ENCODE data around the gene SPO11. TPM values are rescaled to one million over a fixed set of nuclear protein-coding genes. Genes with fewer than 3 reads are reported as not detected.

SPO11 gene
- total and polyA plus RNA-seq, 9 of the 15 experiments (the other 6 are each of a cell fraction or from before 2014, with no cell fraction given), result not detected

DNA sequence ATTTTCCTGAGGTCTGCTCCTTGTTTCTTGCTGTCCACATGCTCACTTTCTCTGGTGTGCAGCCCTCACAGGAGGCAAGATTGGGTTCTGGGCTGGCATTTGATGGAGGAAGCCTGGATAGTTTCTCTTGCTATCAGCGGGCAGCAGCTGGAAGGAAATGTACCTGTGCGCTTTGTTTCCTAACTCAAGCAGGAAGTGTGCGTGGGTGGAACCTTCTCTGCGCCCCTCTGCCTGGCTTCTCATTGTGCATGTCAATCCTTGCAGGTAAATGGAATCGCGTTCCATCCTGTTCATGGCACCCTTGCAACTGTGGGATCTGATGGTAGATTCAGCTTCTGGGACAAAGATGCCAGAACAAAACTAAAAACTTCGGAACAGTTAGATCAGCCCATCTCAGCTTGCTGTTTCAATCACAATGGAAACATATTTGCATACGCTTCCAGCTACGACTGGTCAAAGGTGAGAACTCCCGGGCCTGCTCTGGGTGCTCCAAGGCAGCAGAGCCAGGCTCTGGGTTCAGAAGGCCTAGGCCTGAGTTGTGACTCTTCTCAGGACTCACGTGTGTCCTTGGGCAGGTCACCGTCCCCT lies 44.8 kb downstream of the SPO11 start:
- Histone ChIP-seq H3K27ac (ENCODE audit: extremely low read depth, low read depth, low read length) (no peak overlapping the region), H3K9ac (ENCODE audit: insufficient read depth in 1 of 2, low read depth in 2 of 2, low read length in 2 of 2) (no peak overlapping the region), H3K4me1 (replicated peaks in 1 of 2; ENCODE audit: control insufficient read depth in 2 of 2, insufficient read depth in 2 of 2, low read length in 2 of 2) (peaks cover 0 to 3% of the 10 kb centered on the region in 2 experiments; a peak in 2 of 5 replicates), H4K20me1 (replicated peaks; ENCODE audit: control insufficient read depth, insufficient read depth, low read length) (peaks cover 9% of the 10 kb centered on the region; the same call in 1 of the 2 replicates), H3K4me2 (ENCODE audit: insufficient read depth, low read length) (no peak overlapping the region), H2AFZ (ENCODE audit: low read depth, low read length) (no peak overlapping the region), H3K36me3 (ENCODE audit: control insufficient read depth, insufficient read depth, low read length) (peaks cover 99% of the 10 kb centered on the region), H3K79me2 (ENCODE audit: control insufficient read depth, insufficient read depth, low read length) (no peaks in the 10 kb centered on the region; the same call in 2 of the 3 replicates), H3K9me3 (replicated peaks; ENCODE audit: control insufficient read depth, insufficient read depth, low read depth, low read length) (no peaks in the 10 kb centered on the region), H3K27me3 (ENCODE audit: control insufficient read depth in 2 of 2, insufficient read depth in 2 of 2, low read length in 2 of 2) (no peaks in the 10 kb centered on the region), H3K4me3 (no peak overlapping the region), H3K9me1 (ENCODE audit: control insufficient read depth, insufficient read depth, low read length) (no peaks in the 10 kb centered on the region)
- in situ Hi-C loops (cut with MboI), result no loop called here
- intact Hi-C loops (cut with micrococcal nuclease), result no loop called here
- no peak for DNase-seq (ENCODE audit: extremely low read depth in 1 of 4, low spot score in 3 of 4)
- ATAC-seq, result no peak
- TF ChIP-seq ZNF354B (CRISPR knock-in tag; IDR thresholded peaks at IDR 0.05), result no peak
- peak; percentile 50; the same call in 1 of the 2 replicates for TF ChIP-seq BHLHE40 (IDR thresholded peaks at IDR 0.05; ENCODE audit: low read length)
- POLR2A ChIA-PET, result interaction anchor here (1.2 to 2.8 kb wide), 3 partner anchors 10 to 13 kb away, joined by 5 to 16 read pairs (median 6); no protein-coding TSS in a partner anchor
- CTCF ChIA-PET (ENCODE audit: low intra/inter-chr PET ratio), result no interaction called here
- no peak for FAIRE-seq
- 84% methylated on average over 12 of the region's 12 CpGs for WGBS (ENCODE audit: insufficient coverage, low coverage, missing lambda C conversion rate)
- BruUV-seq (replicated peaks), result no TSS peak

GRCh38 chr20:57374931-57375651 lies 45.5 kb downstream of the SPO11 start:
- peaks cover 9% of the 10 kb centered on the region; the same call in 1 of the 2 replicates for H4K20me1 ChIP-seq (replicated peaks; ENCODE audit: control insufficient read depth, insufficient read depth, low read length)
- H3K4me3 ChIP-seq, result no peak overlapping the region
- FAIRE-seq (no peak), ATAC-seq (no peak), DNase-seq (ENCODE audit: extremely low read depth in 1 of 4, low spot score in 3 of 4) (no peak)
- H3K27ac ChIP-seq (ENCODE audit: extremely low read depth, low read depth, low read length), result no peak overlapping the region
- in situ Hi-C loops (cut with MboI), result loop anchor here (25.0 kb wide), 1 partner anchor 837 kb away; no protein-coding TSS in a partner anchor
- H2AFZ ChIP-seq (ENCODE audit: low read depth, low read length), result no peak overlapping the region
- H3K4me2 ChIP-seq (ENCODE audit: insufficient read depth, low read length), result no peak overlapping the region
- H3K36me3 ChIP-seq (ENCODE audit: control insufficient read depth, insufficient read depth, low read length), result peaks cover 95% of the 10 kb centered on the region
- WGBS (ENCODE audit: insufficient coverage, low coverage, missing lambda C conversion rate), result 91% methylated on average over 13 of the region's 14 CpGs
- H3K9me1 ChIP-seq (ENCODE audit: control insufficient read depth, insufficient read depth, low read length), result no peaks in the 10 kb centered on the region
- H3K27me3 ChIP-seq (ENCODE audit: control insufficient read depth in 2 of 2, insufficient read depth in 2 of 2, low read length in 2 of 2), result no peaks in the 10 kb centered on the region
- intact Hi-C loops (cut with micrococcal nuclease), result no loop called here
- H3K4me1 ChIP-seq (replicated peaks in 1 of 2; ENCODE audit: control insufficient read depth in 2 of 2, insufficient read depth in 2 of 2, low read length in 2 of 2), result peaks cover 0 to 3% of the 10 kb centered on the region in 2 experiments; a peak in 2 of 5 replicates
- POLR2A ChIA-PET, result interaction anchor here (0.6 to 2.8 kb wide), 8 partner anchors 8 to 127 kb away, joined by 3 to 16 read pairs (median 3); no protein-coding TSS in a partner anchor
- CTCF ChIA-PET (ENCODE audit: low intra/inter-chr PET ratio), result no interaction called here
- no TSS peak for BruUV-seq (replicated peaks)
- H3K79me2 ChIP-seq (ENCODE audit: control insufficient read depth, insufficient read depth, low read length), result no peaks in the 10 kb centered on the region; the same call in 2 of the 3 replicates
- H3K9me3 ChIP-seq (replicated peaks; ENCODE audit: control insufficient read depth, insufficient read depth, low read depth, low read length), result no peaks in the 10 kb centered on the region
- no peak for TF ChIP-seq ZC3H4 (CRISPR knock-in tag; IDR thresholded peaks at IDR 0.05; ENCODE audit: borderline replicate concordance)
- TF ChIP-seq TEAD1 (CRISPR knock-in tag; IDR thresholded peaks at IDR 0.05), result no peak
- peak; percentile 68; the same call in 1 of the 2 replicates for TF ChIP-seq SPI1 (IDR thresholded peaks at IDR 0.05; ENCODE audit: borderline replicate concordance, low read depth, low read length)
- no peak overlapping the region for H3K9ac ChIP-seq (ENCODE audit: insufficient read depth in 1 of 2, low read depth in 2 of 2, low read length in 2 of 2)
